PC-9 (cell line): Measurements from ENCODE around the gene PRKCH. TPM values are rescaled to one million over a fixed set of nuclear protein-coding genes. Genes with fewer than 3 reads are reported as not detected.
"Not testable (repeated sequence)": the region's sequence is repeated elsewhere in the genome, so short reads cannot be mapped to it uniquely, and the experiment has no call there.

Experiments used
- BruUV-seq: library from RNA; stranded (reverse); fragments of 400-500 nt; replicated peaks from 2 replicates; lab custom pipeline; 2021; lab: Mats Ljungman, UMichigan
- CTCF ChIA-PET: fragments of 300-600 bp; sonication (Branson Sonifier 250); formaldehyde crosslinking; loops from one replicate; lab custom pipeline; 2022; ENCODE audit warnings: antibody characterized with exemption; lab: Charles Lee
- POLR2A ChIA-PET: fragments of 300-600 bp; sonication (Branson Sonifier 250); formaldehyde crosslinking; loops from one replicate; lab custom pipeline; 2022; ENCODE audit warnings: antibody characterized with exemption; ENCODE audit not compliant: unreplicated experiment; lab: Charles Lee
- DNase-seq, 2 experiments: peaks; one replicate each; pipeline versions ENCODE4 v3.0.0 to v3.0.0-alpha.2; 2015 to 2022; ENCODE audit warnings: mixed read lengths in 1 of 2
- H2AFZ ChIP-seq: fragments of 200-600 bp; sonication (generic); 2 replicates; pipeline ENCODE4 v1.8.1; 2017; ENCODE audit warnings: antibody characterized with exemption
- H3F3A ChIP-seq: fragments of 200-600 bp; sonication (generic); 2 replicates; pipeline ENCODE4 v1.8.1; 2017; ENCODE audit warnings: antibody characterized with exemption, mild to moderate bottlenecking, low read depth; ENCODE audit not compliant: insufficient read depth
- H3K27ac ChIP-seq: fragments of 200-600 bp; sonication (generic); 2 replicates; pipeline ENCODE4 v1.6.1; 2016; ENCODE audit warnings: mixed run types
- H3K27me3 ChIP-seq: fragments of 200-600 bp; sonication (generic); 2 replicates; pipeline ENCODE4 v1.6.1; 2016; ENCODE audit warnings: low read depth, mixed run types; ENCODE audit not compliant: insufficient read depth
- H3K36me3 ChIP-seq: fragments of 200-600 bp; sonication (generic); 2 replicates; pipeline ENCODE4 v1.6.1; 2016; ENCODE audit warnings: low read depth, mixed run types
- H3K4me1 ChIP-seq: fragments of 200-600 bp; sonication (generic); replicated peaks from 2 replicates; pipeline ENCODE4 v1.6.1; 2016; ENCODE audit warnings: mixed run types; ENCODE audit not compliant: insufficient read depth
- H3K4me2 ChIP-seq: fragments of 200-600 bp; sonication (generic); 2 replicates; pipeline ENCODE4 v1.6.1; 2017; ENCODE audit warnings: mixed run types
- H3K4me3 ChIP-seq: fragments of 200-600 bp; sonication (generic); 2 replicates; pipeline ENCODE4 v1.6.1; 2016; ENCODE audit warnings: mixed run types
- H3K79me2 ChIP-seq: fragments of 200-600 bp; sonication (generic); 2 replicates; pipeline ENCODE4 v1.6.1; 2017; ENCODE audit warnings: low read depth, mixed run types
- H3K9me2 ChIP-seq: fragments of 200-600 bp; sonication (generic); 2 replicates; pipeline ENCODE4 v1.8.1; 2017; ENCODE audit warnings: mild to moderate bottlenecking; ENCODE audit not compliant: insufficient read depth
- H3K9me3 ChIP-seq: fragments of 200-600 bp; sonication (generic); 2 replicates; pipeline ENCODE4 v1.8.1; 2016; ENCODE audit warnings: low read depth; ENCODE audit not compliant: insufficient read depth
- H4K20me1 ChIP-seq: fragments of 200-600 bp; sonication (generic); 2 replicates; pipeline ENCODE4 v1.8.1; 2017; ENCODE audit not compliant: insufficient read depth
- EZH2 ChIP-seq: fragments of 200-600 bp; sonication (generic); IDR thresholded peaks from 2 replicates; pipeline ENCODE4 v1.8.0; 2017; ENCODE audit warnings: antibody characterized with exemption, low read depth
- intact Hi-C: fragments of 100-400 bp; cut with micrococcal nuclease; formaldehyde crosslinking; loops from one replicate; pipeline ENCODE4 v1.10.0; 2022; ENCODE audit not compliant: unreplicated experiment
- total RNA-seq: library from RNA; stranded (reverse); gene quantifications from 2 replicates; pipeline ENCODE4 v1.2.3, GENCODE V29; 2021
- TF ChIP-seq, protein P1 (sequence below): fragments of 200-600 bp; sonication (generic); conservative IDR thresholded peaks from 2 replicates; pipeline ENCODE4 v1.6.1; 2017; ENCODE audit warnings: mixed run types, antibody characterized with exemption, mild to moderate bottlenecking, moderate library complexity

PRKCH gene
- total RNA-seq, 1 experiment from 2014 or later = 32.4 TPM

DNA sequence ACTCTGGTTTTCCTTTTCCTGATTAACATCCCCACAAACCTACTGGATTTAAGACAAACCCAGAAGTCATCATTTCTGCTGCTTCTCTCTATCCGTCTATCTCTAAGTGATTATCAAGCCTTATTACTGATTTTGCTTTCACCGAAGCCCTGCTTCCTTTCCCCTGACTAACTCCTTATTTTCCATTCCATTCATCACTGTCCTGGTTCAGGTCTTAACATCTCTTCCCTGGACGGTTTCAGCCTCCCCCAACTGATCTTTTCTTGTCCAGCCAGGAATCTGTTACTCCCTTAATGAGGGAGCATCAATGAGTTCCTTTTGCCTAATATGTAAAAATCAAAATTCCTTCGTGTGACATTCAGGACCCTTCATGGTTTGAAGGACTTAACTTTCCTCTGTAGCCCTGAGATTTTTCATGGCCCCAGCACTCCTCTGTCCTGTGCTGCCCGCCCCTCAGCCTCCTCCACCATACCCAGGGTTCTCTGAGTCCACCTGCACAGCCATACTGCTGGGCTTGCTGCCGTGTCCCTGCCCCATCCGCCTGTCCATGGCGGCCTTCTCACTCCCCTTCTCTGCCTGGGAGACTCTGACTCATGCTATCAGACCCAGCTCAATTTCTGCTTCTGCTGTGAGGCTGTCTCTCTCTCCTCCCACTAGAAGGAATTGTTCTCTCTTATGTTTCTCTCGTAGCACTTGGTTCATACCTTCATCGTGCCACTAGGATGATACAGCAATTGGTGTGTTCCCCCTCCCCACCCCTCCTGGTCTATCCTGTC is 206.1 kb downstream of the PRKCH start:
- intact Hi-C loops = loop anchor here (10.0 kb wide), 1 partner anchor 163 kb away; no protein-coding TSS in a partner anchor

DNA sequence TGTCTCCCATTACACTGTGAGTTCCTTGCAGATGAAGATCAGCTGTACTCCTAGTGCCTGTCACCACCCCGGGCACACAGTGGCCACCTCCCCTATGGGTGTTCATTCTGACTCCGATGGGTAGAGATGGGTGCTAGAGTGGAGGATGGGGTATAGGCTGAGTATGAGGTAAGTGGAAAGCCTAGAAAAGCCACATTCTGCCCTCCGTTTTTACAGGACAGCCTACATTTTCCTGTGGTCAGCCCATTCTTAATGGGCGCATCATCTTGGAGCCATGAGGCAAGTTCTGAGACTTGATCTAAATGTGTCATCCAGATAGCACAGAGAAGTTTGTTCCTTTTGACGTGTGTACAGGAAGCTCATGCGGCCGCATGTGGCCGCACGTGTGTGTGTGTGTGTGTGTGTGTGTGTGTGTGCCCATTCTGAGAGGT is 207.2 kb downstream of the PRKCH start:
- H3F3A ChIP-seq = peaks cover 46% of the 10 kb centered on the region
- no peaks in the 10 kb centered on the region for H3K27me3 ChIP-seq
- POLR2A ChIA-PET = no interaction called here
- no peaks in the 10 kb centered on the region for H3K9me3 ChIP-seq
- H3K9me2 ChIP-seq = no peaks in the 10 kb centered on the region
- peaks cover 82% of the 10 kb centered on the region for H3K4me1 ChIP-seq
- no peak overlapping the region for H3K4me3 ChIP-seq
- peaks cover 26% of the 10 kb centered on the region; the same call in 1 of the 2 replicates for H3K79me2 ChIP-seq
- TF ChIP-seq EZH2 = no peak
- TF ChIP-seq, protein P1, sequence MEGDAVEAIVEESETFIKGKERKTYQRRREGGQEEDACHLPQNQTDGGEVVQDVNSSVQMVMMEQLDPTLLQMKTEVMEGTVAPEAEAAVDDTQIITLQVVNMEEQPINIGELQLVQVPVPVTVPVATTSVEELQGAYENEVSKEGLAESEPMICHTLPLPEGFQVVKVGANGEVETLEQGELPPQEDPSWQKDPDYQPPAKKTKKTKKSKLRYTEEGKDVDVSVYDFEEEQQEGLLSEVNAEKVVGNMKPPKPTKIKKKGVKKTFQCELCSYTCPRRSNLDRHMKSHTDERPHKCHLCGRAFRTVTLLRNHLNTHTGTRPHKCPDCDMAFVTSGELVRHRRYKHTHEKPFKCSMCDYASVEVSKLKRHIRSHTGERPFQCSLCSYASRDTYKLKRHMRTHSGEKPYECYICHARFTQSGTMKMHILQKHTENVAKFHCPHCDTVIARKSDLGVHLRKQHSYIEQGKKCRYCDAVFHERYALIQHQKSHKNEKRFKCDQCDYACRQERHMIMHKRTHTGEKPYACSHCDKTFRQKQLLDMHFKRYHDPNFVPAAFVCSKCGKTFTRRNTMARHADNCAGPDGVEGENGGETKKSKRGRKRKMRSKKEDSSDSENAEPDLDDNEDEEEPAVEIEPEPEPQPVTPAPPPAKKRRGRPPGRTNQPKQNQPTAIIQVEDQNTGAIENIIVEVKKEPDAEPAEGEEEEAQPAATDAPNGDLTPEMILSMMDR = no peak
- H3K27ac ChIP-seq = peak overlapping the region; percentile 98
- no peaks in the 10 kb centered on the region for H4K20me1 ChIP-seq
- peak in 1 of 2 experiments; percentile 62 for DNase-seq
- no peak overlapping the region for H2AFZ ChIP-seq
- H3K4me2 ChIP-seq = peak overlapping the region; percentile 82
- CTCF ChIA-PET = interaction anchor here (1.0 kb wide), 1 partner anchor 34 kb away, joined by 5 read pairs; no protein-coding TSS in a partner anchor
- intact Hi-C loops = loop anchor here (10.0 kb wide), 1 partner anchor 164 kb away; no protein-coding TSS in a partner anchor
- peaks cover 4% of the 10 kb centered on the region for H3K36me3 ChIP-seq
- BruUV-seq = no TSS peak

More for the DNA sequence above, 206.1 kb downstream of the PRKCH start:
- H3F3A ChIP-seq = peaks cover 53% of the 10 kb centered on the region
- peaks cover 35% of the 10 kb centered on the region; the same call in 1 of the 2 replicates for H3K79me2 ChIP-seq
- no peaks in the 10 kb centered on the region for H3K9me2 ChIP-seq
- DNase-seq = peak; percentile 49 to 74
- no peaks in the 10 kb centered on the region for H4K20me1 ChIP-seq
- TF ChIP-seq, protein P1 = no peak
- TF ChIP-seq EZH2 = no peak
- ChIA-PET POLR2A (interaction anchor here (1.4 kb wide), 1 partner anchor 32 kb away, joined by 7 read pairs; no protein-coding TSS in a partner anchor), CTCF (interaction anchor here (1.0 to 1.2 kb wide), 2 partner anchors 10 to 35 kb away, joined by 3 to 5 read pairs; no protein-coding TSS in a partner anchor)
- no peaks in the 10 kb centered on the region for H3K9me3 ChIP-seq
- peaks cover 4% of the 10 kb centered on the region for H3K36me3 ChIP-seq
- H3K27me3 ChIP-seq = no peaks in the 10 kb centered on the region
- no TSS peak for BruUV-seq
- H3K4me1 ChIP-seq = peaks cover 84% of the 10 kb centered on the region
- peak overlapping the region; percentile 10; the same call in 1 of the 2 replicates for H3K4me3 ChIP-seq
- peak overlapping the region; percentile 82 for H3K4me2 ChIP-seq
- H3K27ac ChIP-seq = peak overlapping the region; percentile 98
- no peak overlapping the region for H2AFZ ChIP-seq

DNA sequence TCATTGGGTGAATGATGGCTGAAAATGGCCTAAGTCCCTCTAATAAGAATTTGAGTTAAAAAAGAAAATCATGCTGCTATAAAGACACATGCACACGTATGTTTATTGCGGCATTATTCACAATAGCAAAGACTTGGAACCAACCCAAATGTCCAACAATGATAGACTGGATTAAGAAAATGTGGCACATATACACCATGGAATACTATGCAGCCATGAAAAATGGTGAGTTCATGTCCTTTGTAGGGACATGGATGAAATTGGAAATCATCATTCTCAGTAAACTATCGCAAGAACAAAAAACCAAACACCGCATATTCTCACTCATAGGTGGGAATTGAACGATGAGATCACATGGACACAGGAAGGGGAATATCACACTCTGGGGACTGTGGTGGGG is 208.0 kb downstream of the PRKCH start:
- CTCF ChIA-PET, H4K20me1 ChIP-seq, POLR2A ChIA-PET, H3K36me3 ChIP-seq, DNase-seq, H3K4me3 ChIP-seq, BruUV-seq, H3K27me3 ChIP-seq, H2AFZ ChIP-seq, H3K27ac ChIP-seq, H3K9me3 ChIP-seq, H3K4me2 ChIP-seq, H3K9me2 ChIP-seq: not testable (repeated sequence)
- intact Hi-C loops = loop anchor here (10.0 kb wide), 1 partner anchor 165 kb away; no protein-coding TSS in a partner anchor
- H3K79me2 ChIP-seq = peaks cover 20% of the 10 kb centered on the region; the same call in 1 of the 2 replicates
- peaks cover 38% of the 10 kb centered on the region for H3F3A ChIP-seq
- peaks cover 78% of the 10 kb centered on the region for H3K4me1 ChIP-seq
